Measurements from ENCODE around the gene ARHGEF28.

The ARHGEF28 gene

DNA sequence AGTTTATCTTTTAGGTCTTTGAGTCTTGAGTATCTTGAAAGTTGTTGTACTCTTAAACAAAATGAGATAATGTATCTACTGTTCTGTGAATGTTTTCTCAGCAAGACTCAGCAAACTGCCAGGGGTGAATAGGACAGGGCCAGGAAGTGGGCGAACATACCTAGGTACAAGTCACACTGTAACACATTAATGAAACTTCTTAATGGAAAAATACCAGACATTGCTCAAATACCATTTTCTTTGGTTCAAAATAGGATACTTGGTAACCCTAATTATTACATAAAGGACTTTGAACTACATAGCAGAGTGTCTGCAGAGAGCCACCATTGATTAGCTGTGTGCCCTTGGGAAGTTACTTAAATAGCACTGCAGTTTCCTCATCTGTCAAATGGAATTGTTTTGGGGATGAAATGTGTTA, 197.5 kb downstream of the ARHGEF28 start:
- no peak for DNase-seq (ENCODE audit: low read depth)
- TF ChIP-seq CTCF (IDR thresholded peaks at IDR 0.05; ENCODE audit: low read depth, low read length, missing control alignments) = no peak
- H3K4me3 ChIP-seq (ENCODE audit: low read depth, low read length) = no peak overlapping the region

DNA sequence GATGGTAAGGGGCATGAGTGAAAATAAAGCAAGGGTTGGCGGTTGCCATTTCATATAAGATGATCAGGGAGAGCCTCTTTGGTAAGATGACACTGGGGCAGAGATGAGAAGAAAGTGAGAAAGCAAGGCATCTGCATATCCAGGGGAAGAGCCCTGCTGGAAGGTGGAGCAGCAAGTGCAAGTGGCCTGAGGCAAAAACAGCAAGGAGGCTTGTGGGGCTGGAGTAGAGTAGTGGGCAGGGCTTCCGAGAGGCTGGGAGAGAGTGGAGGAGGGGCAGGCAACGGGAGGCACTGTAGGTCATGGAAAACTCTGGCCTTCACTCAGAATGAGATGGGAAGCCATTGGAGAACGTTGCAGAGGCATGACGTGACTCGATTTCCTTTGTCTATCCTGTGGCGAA, 199.2 kb downstream of the ARHGEF28 start:
- no peak overlapping the region for H3K4me3 ChIP-seq (ENCODE audit: low read depth, low read length)
- TF ChIP-seq CTCF (IDR thresholded peaks at IDR 0.05; ENCODE audit: low read depth, low read length, missing control alignments) = no peak
- DNase-seq (ENCODE audit: low read depth) = no peak

GRCh38 chr5:73825736-73826135, 199.7 kb downstream of the ARHGEF28 start:
- no peak for TF ChIP-seq CTCF (IDR thresholded peaks at IDR 0.05; ENCODE audit: low read depth, low read length, missing control alignments)
- no peak for DNase-seq (ENCODE audit: low read depth)

DNA sequence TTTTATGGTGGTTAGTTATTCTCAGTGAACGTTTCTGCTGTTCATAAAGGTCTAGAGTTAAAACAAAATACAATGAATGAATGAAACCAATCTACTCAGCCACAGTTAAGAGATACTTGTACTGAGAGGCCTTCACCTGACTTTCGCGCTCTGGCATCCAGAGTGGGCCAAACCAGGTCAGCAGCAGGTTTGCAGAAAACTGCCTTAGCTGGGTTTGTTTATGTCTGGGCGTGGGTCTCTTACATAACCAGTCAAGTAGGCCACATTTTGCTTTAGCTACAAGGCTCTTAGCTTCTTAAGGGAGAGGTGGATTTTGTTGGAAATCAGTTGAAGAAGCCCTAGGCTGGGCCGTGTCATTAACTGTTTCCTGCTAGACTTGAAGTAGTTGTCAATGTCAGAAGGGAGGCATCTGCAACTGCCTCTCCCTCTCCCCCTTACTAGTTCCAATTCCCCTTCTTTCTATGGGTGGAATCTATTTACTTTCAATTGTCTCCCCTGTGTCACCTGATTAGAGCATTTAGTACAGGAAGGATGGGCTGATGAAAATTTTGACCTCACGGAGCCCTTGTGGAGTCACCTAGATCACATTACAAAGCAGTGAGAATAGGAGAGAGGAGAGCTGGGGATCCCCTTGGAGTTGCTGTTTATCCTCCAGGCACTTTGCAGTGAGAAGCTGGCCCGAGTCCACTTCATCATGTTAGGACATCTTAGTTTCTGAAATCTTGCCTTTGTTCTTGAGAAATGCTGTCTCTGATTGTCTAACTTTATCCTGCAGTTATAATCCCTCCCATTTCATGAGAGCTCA, 200.5 kb downstream of the ARHGEF28 start:
- no peak overlapping the region for H3K4me3 ChIP-seq (ENCODE audit: low read depth, low read length)
- no peak for TF ChIP-seq CTCF (IDR thresholded peaks at IDR 0.05; ENCODE audit: low read depth, low read length, missing control alignments)

More at GRCh38 chr5:73825736-73826135, 199.7 kb downstream of the ARHGEF28 start:
- no peak overlapping the region for H3K4me3 ChIP-seq (ENCODE audit: low read depth, low read length)

DNA sequence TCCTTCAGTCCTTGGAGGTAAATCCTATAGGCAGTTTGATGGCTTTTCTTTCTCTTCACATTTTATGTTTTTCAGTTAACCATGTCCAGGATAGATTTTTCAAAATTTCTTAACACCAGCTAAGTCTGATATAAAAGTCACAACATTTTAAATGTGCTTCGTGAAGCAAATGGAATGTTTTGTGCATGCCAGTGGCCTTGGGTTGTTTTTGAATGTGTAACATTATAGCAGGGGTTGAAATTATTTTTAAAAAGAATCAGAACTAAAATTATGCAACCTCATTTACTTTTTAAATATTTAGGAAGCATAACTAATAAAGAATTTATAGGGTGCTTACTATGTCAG, 201.1 kb downstream of the ARHGEF28 start:
- TF ChIP-seq CTCF (IDR thresholded peaks at IDR 0.05; ENCODE audit: low read depth, low read length, missing control alignments) = no peak
- no peak overlapping the region for H3K4me3 ChIP-seq (ENCODE audit: low read depth, low read length)
- no peak for DNase-seq (ENCODE audit: low read depth)

More for the DNA sequence above, 200.5 kb downstream of the ARHGEF28 start:
- DNase-seq (ENCODE audit: low read depth) = no peak

- TF ChIP-seq CTCF (IDR thresholded peaks at IDR 0.05; ENCODE audit: low read depth, low read length, missing control alignments) = no peak
Measured at GRCh38 chr5:73828465-73828864, 202.5 kb downstream of the ARHGEF28 start.

DNA sequence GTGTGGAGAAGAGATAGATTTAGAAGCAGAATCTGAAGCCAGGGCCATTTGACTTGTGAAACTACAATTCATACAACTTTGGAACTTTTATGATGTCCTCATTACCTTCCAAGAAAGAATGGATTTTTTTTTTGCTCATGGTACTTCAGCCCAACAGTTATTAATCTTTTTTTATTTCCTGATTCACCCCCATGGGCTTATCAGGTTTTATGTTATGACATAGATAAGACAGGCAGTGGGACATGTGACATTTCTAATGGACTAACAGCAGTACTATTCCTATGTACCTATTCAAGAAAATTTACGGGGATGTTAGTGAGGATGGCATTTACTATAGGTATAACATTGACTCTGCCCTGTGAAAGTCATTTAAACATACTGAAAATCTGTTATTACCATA, 204.7 kb downstream of the ARHGEF28 start:
- H3K4me3 ChIP-seq (ENCODE audit: low read depth, low read length) = no peak overlapping the region
- DNase-seq (ENCODE audit: low read depth) = no peak
- no peak for TF ChIP-seq CTCF (IDR thresholded peaks at IDR 0.05; ENCODE audit: low read depth, low read length, missing control alignments)

More at GRCh38 chr5:73828465-73828864, 202.5 kb downstream of the ARHGEF28 start:
- no peak overlapping the region for H3K4me3 ChIP-seq (ENCODE audit: low read depth, low read length)
- no peak for DNase-seq (ENCODE audit: low read depth)

Data from GM12864 (cell line).